ENCODE results near the gene UGT1A6. TPM values are rescaled to one million over a fixed set of nuclear protein-coding genes. Genes with fewer than 3 reads are reported as not detected.

UGT1A6 gene
- total and polyA plus RNA-seq, 2 experiments from 2014 or later: not detected

- TF ChIP-seq ZNF462 (CRISPR knock-in tag; IDR thresholded peaks at IDR 0.05) (no peak), EZH2 (IDR thresholded peaks at IDR 0.05; ENCODE audit: low read depth, unreplicated experiment) (no peak), POLR2AphosphoS5 (IDR thresholded peaks at IDR 0.05; ENCODE audit: low read depth) (no peak), STAT1 (IDR thresholded peaks at IDR 0.05; ENCODE audit: unreplicated experiment) (no peak), CTCF (conservative IDR thresholded peaks at IDR 0.05; ENCODE audit: low read depth in 2 of 2) (no peak), ZNF331 (CRISPR knock-in tag; IDR thresholded peaks at IDR 0.05; ENCODE audit: low read depth) (no peak), NANOG (IDR thresholded peaks at IDR 0.05; ENCODE audit: borderline replicate concordance) (no peak), JUNB (IDR thresholded peaks at IDR 0.05; ENCODE audit: unreplicated experiment) (no peak), ZNF114 (CRISPR knock-in tag; IDR thresholded peaks at IDR 0.05) (no peak), REST (IDR thresholded peaks at IDR 0.05; ENCODE audit: unreplicated experiment) (no peak)
Measured at GRCh38 chr2:233743464-233744259, 51.0 kb downstream of the UGT1A6 start (continued).

All from GM23338 (cell line).